Stomach smooth muscle (tissue), 2 donors: ENCODE data around the gene PIK3R6.

Experiments
- H3K27ac ChIP-seq: one replicate; pipeline ENCODE4 v1.7.0; 2013; ENCODE audit warnings: mild to moderate bottlenecking, low read length, inconsistent platforms
- H3K27me3 ChIP-seq, 2 donors: one replicate each; pipeline ENCODE4 v1.7.0; 2013; ENCODE audit warnings: low read length in 2 of 2; ENCODE audit not compliant: insufficient read depth in 2 of 2, control insufficient read depth in 1 of 2
- H3K36me3 ChIP-seq, 2 donors: one replicate each; pipeline ENCODE4 v1.7.0; 2013; ENCODE audit warnings: low read length in 2 of 2; ENCODE audit not compliant: control insufficient read depth in 2 of 2, insufficient read depth in 2 of 2
- H3K4me1 ChIP-seq: one replicate; pipeline ENCODE4 v1.7.0; 2013; ENCODE audit warnings: low read length; ENCODE audit not compliant: control insufficient read depth, insufficient read depth
- H3K4me3 ChIP-seq, 2 donors: one replicate each; pipeline ENCODE4 v1.7.0; 2013; ENCODE audit warnings: low read length in 2 of 2
- H3K9ac ChIP-seq, 2 donors: one replicate each; pipeline ENCODE4 v1.7.0; 2013; ENCODE audit warnings: low read length in 2 of 2, mild to moderate bottlenecking in 1 of 2
- H3K9me3 ChIP-seq, 2 donors: one replicate each; pipeline ENCODE4 v1.7.0; 2013; ENCODE audit warnings: low read length in 2 of 2; ENCODE audit not compliant: control insufficient read depth in 2 of 2
- donor health status: healthy.
- donor health status: Pancreatic carcinoma.

Gene PIK3R6

DNA sequence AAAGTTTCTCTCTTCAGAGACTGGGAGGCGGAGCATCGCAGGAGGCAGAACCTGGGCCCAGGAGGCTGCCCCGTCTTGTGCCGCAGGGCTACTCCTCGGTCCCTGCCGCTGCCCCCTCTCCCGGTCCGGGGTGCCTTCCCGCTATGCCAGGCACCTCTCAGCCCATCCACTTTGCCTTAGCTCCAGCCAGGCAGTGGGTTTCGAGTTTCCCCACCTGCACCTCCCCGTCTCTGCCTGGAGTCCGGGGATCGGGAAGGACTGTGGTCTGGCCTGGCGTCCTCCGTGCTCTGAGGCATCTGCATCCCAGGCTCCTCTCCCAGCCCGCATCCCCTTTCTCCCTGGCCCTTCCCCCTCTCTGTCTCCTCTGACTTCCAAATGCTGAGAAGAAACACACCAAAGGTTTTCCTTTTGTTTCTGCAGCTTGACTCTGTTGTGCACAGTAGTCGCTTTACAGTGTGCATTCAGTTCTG lies 26.8 kb upstream of the PIK3R6 start:
- Histone ChIP-seq H3K9me3 (no peaks in the 10 kb centered on the region), H3K4me3 (no peak overlapping the region), H3K27me3 (peaks cover 2 to 16% of the 10 kb centered on the region in 2 donors), H3K9ac (no peak overlapping the region), H3K27ac (no peak overlapping the region), H3K36me3 (no peaks in the 10 kb centered on the region), H3K4me1 (no peaks in the 10 kb centered on the region)

DNA sequence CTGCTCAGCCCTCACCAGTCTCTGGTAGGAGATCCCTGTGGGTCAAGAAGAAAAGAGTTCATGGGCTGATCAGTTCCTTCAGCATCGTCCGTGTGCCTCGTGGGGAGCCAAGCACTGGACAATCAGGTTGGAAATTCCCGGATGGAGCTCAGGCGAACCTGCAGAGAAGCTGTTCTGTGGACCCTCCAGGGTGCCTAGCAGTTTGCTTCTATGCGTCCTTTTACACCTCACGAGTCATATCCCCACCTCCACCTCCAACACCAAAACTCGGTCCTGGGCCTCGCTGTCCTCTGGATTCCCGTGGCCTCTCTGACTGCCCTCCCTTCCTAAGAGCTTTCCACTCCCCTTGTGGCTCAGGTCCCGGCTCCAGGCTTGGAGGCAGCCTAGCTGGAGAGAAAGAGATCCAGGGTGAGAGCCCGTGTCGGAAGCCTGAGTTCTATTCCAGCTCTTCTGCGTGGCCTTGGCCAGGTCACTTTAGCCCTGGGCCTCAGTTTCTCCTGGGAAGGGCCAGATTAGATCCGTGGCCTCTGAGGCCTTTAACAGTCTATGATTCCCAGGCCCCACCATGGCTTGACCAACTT lies 26.2 kb upstream of the PIK3R6 start:
- no peak overlapping the region for H3K9ac ChIP-seq
- no peaks in the 10 kb centered on the region for H3K4me1 ChIP-seq
- H3K27ac ChIP-seq = no peak overlapping the region
- no peak overlapping the region for H3K4me3 ChIP-seq
- H3K36me3 ChIP-seq = no peaks in the 10 kb centered on the region
- peaks cover 2 to 16% of the 10 kb centered on the region in 2 donors for H3K27me3 ChIP-seq
- no peaks in the 10 kb centered on the region for H3K9me3 ChIP-seq

DNA sequence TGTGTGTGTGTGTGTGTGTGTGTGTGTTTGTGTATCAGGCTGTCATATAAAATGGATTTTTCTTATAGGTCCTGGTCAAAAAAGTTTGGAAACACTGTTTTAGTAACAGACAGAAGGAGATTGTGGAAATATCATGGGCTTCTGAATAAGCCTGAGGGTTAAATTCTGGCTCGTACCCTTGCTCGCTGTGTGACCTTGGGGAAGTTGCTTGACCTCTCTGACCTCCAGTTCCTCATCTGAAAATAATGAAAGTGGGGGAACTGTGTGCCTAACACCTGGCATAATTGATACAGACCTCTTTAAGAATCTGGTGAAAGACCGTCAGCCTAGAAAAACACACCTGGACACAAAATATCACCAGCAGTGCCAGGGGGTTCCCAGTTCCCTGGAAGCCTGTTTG lies 25.6 kb upstream of the PIK3R6 start:
- no peak overlapping the region for H3K9ac ChIP-seq
- peaks cover 2 to 16% of the 10 kb centered on the region in 2 donors for H3K27me3 ChIP-seq
- H3K9me3 ChIP-seq = no peaks in the 10 kb centered on the region
- no peak overlapping the region for H3K4me3 ChIP-seq
- H3K27ac ChIP-seq = no peak overlapping the region
- H3K36me3 ChIP-seq = no peaks in the 10 kb centered on the region
- H3K4me1 ChIP-seq = no peaks in the 10 kb centered on the region

DNA sequence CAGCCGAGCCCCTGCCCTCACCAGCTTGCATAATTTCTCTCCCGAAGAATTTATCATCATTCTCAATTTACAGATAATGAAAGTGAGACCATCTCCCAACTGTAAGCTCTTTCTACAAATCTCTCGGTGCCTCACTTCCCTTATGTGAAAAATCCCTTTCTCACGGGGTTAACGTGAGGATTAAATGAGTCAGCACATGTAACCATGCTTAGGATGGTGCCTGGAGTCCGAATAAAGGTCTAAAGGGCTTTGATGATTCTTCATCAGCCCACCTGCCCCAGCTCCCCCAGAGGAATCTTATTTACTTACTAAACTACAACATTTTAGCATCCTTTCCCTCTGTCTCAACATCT lies 24.8 kb upstream of the PIK3R6 start:
- Histone ChIP-seq H3K4me1 (no peaks in the 10 kb centered on the region), H3K4me3 (no peak overlapping the region)

DNA sequence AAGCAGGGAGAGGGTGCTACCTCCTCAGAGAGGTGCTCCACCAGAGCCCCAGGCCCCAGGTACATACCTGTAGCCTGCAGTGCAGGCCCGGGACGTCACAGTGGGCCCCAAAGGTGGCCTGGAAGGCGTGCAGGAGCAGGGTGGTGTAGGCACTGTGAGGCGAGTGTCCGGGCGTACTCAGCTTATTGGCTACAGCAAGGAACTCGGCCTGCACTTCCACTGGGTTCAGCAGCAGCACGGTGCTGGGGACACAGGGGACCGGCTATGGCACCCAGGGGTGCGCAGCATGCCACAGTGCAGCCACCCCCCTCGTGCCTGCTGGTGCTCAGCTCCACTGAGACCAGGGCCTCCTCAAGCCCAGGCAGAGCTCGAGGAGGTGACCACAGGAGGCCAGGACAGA lies 23.2 kb upstream of the PIK3R6 start:
- Histone ChIP-seq H3K27me3 (peaks cover 2 to 6% of the 10 kb centered on the region in 2 donors), H3K27ac (no peak overlapping the region), H3K4me1 (no peaks in the 10 kb centered on the region), H3K9ac (no peak overlapping the region), H3K9me3 (no peaks in the 10 kb centered on the region), H3K36me3 (no peaks in the 10 kb centered on the region), H3K4me3 (no peak overlapping the region)

More for the DNA sequence above, 24.8 kb upstream of the PIK3R6 start:
- H3K9ac ChIP-seq = no peak overlapping the region
- H3K36me3 ChIP-seq = no peaks in the 10 kb centered on the region
- H3K27ac ChIP-seq = no peak overlapping the region
- no peaks in the 10 kb centered on the region for H3K9me3 ChIP-seq
- peaks cover 2 to 11% of the 10 kb centered on the region in 2 donors for H3K27me3 ChIP-seq

DNA sequence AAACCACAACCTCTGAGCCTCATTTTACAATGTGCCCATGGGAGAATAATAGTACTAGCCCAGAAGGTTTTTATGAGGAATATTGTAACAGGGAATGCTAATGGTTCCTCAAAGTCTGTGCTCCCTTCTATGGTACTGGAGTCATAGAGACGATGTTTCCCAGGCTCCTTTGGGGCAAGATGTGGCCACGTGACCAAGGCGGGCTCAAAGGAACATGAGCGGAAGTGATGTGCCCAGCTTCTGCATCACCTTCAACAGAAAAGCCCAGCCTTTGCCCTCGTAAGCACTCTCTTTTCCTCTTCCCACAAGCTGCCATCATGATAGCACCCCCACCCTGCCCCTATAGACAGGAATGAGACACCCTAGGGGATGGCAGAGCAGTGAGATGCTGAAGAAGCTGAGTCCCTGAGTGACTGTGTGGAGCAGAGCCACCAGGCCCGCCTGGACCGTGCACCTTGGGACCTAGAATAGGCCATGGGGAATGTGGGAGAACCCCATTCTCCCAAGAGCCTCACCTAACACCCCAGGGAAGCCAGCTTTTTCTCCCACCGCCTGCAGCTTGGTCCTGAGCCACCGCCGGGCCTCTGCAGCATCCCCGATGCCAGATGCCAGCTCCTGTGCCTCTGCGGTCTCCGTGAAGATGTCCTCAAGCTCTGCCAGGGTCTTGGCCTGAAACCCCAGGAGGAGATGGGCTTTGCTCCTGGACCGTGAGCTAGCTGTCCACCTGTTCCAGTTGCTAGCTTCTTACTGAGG lies 22.2 kb upstream of the PIK3R6 start:
- no peaks in the 10 kb centered on the region for H3K36me3 ChIP-seq
- H3K9me3 ChIP-seq = no peaks in the 10 kb centered on the region
- H3K4me3 ChIP-seq = no peak overlapping the region
- no peak overlapping the region for H3K9ac ChIP-seq
- peaks cover 0 to 2% of the 10 kb centered on the region in 2 donors for H3K27me3 ChIP-seq
- no peak overlapping the region for H3K27ac ChIP-seq
- no peaks in the 10 kb centered on the region for H3K4me1 ChIP-seq

DNA sequence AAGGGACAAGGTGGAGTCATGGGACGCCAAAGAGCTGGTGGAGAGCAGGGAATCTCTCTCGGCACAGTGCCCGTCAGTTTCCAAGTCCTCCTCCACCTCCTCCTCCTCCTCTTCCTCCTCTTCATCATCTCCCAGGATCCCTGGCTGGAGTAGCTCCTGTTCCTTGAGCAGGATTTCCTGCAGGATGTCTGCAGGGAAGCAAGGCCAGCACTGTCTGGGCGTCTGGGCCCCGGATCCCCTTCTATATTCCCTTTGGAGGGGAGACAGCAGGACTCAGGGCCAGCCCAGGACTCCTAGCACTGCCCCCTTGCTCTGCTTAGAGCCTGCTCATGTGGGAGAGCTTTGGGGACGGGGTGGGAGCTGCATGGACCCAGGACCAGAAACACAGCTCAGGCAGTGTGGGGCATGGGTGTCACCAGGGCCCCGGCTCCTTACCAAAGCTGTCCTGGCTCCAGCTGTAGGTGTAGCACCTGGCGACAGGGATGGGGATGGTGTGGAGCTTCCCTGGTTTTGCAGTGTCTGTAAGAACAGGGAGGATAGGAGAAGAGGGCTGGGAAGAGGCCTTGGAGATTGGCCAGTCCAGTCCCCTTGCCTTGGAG lies 21.3 kb upstream of the PIK3R6 start:
- no peak overlapping the region for H3K4me3 ChIP-seq
- no peak overlapping the region for H3K9ac ChIP-seq
- H3K4me1 ChIP-seq = no peaks in the 10 kb centered on the region
- no peak overlapping the region for H3K27ac ChIP-seq
- peaks cover 0 to 2% of the 10 kb centered on the region in 2 donors for H3K27me3 ChIP-seq
- H3K9me3 ChIP-seq = no peaks in the 10 kb centered on the region
- no peaks in the 10 kb centered on the region for H3K36me3 ChIP-seq

DNA sequence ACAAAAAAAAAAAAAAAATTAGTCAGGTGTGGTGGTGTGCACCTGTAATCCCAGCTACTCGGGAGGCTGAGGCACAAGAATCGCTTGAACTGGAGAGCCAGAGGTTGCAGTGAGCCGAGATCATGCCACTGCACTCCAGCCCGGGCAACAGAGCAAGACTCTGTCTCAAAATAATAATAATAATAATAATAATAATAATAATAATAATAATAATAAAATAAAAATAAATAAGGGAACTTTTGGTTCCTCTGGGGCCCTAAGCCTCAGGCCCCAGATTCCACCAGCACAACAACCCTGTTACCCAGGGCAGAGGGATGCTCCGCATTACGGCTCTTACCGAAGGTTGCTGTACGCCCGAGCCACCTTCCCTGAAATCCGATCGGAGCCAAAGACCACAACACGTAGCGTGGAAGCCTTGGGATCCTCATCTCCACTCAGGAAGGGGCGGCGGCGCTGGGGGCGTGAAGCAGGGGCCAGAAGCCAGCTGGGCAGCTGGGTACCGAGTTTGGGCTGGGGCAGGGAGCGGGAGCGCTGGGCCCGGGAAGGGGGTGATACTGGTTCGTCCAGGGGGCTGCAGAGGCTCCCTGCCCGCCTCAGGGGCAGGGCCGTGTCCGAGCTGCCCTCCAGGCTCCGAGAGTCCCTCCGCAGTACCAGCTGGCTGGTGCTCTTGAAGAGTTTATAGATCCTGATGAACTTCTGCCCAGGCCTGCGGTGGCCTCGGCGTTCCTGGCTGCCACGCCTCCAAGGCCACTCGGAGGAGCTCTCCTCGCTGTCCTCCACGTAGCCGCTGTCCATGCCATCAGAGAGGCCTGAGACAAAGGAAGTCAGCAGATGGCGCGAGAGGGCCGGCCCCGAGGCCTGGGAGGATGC lies 20.6 kb upstream of the PIK3R6 start:
- H3K9me3 ChIP-seq = no peaks in the 10 kb centered on the region
- no peak overlapping the region for H3K4me3 ChIP-seq
- no peaks in the 10 kb centered on the region for H3K36me3 ChIP-seq
- H3K4me1 ChIP-seq = no peaks in the 10 kb centered on the region
- H3K27me3 ChIP-seq = peaks cover 0 to 2% of the 10 kb centered on the region in 2 donors
- H3K27ac ChIP-seq = no peak overlapping the region
- no peak overlapping the region for H3K9ac ChIP-seq

DNA sequence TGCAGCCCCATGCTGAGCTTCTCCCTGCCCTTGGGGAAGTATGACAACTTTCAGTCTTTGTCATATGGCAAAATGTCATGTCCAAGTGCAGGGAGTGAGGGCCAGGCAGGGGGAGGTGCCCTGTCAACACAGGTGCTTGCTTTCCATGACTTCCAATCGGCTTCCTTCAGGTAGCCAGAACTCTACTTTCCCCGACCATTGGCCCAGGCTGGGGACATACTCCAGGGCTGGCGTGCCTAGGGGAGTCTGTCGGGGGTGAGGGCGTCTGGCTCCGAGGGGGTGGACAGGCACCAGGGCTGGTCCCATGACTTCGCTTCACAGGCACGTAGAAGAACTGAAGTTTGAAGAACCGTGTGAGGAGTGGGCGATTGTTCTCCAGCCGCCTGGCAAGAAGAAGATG lies 19.8 kb upstream of the PIK3R6 start:
- peaks cover 0 to 3% of the 10 kb centered on the region in 2 donors for H3K27me3 ChIP-seq
- no peaks in the 10 kb centered on the region for H3K9me3 ChIP-seq
- H3K36me3 ChIP-seq = no peaks in the 10 kb centered on the region
- no peak overlapping the region for H3K9ac ChIP-seq
- H3K4me1 ChIP-seq = no peaks in the 10 kb centered on the region
- H3K4me3 ChIP-seq = no peak overlapping the region
- no peak overlapping the region for H3K27ac ChIP-seq

DNA sequence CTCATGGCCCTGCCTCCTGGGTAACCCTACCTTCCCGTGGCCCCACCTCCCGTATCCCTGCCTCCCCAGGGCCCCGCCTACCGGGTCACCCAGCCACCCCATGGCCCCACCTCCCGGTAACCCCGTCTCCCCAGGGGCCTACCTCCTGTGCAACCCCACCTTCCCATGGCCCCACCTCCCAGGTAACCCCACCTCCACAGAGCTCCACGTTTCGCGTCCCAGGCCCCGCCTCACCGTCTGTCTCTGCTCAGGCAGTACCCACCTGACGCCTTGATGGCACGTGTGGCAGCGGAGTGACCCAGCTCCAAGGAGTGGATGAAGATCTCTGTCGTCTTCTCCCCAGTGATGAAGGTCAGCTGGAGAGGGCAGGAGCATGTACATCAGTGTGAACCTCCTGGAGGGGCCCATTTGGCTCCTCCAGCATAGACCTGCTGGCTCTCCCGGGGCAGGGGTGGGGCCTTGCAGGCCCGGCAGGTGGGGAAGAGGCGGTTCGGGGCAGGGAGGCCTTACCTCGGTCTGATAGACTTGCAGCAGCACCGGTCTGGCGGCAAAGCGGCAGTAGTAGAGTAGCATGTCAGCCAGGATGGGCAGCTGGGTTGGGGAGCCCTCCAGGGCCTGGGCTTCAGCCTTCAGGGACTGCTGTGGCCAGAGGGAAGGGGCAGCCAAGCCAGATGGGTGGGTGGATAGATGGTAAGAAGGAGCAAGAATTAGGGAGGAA lies 18.7 kb upstream of the PIK3R6 start:
- no peak overlapping the region for H3K4me3 ChIP-seq
- no peaks in the 10 kb centered on the region for H3K4me1 ChIP-seq
- no peak overlapping the region for H3K27ac ChIP-seq

More for the DNA sequence above, 18.7 kb upstream of the PIK3R6 start:
- H3K9me3 ChIP-seq = no peaks in the 10 kb centered on the region
- H3K36me3 ChIP-seq = no peaks in the 10 kb centered on the region
- peaks cover 0 to 3% of the 10 kb centered on the region in 2 donors for H3K27me3 ChIP-seq
- no peak overlapping the region for H3K9ac ChIP-seq
